Endothelial cell of umbilical vein (primary cell): ENCODE results near the gene LAMP1.

ENCODE experiments used
- EZH2 ChIP-seq: IDR thresholded peaks from 2 replicates; pipeline ENCODE4 v1.6.1; 2012; ENCODE audit warnings: borderline replicate concordance, low read depth, mild to moderate bottlenecking, moderate library complexity, low read length, inconsistent platforms; ENCODE audit not compliant: severe bottlenecking
- MYC ChIP-seq: IDR thresholded peaks from one replicate; pipeline ENCODE4 v1.6.1; 2011; ENCODE audit warnings: mild to moderate bottlenecking, low read depth, low read length
- POLR2AphosphoS5 ChIP-seq: IDR thresholded peaks from 2 replicates; pipeline ENCODE4 v1.6.1; 2012; ENCODE audit warnings: low read depth, mild to moderate bottlenecking, control low read depth, low read length, moderate library complexity; ENCODE audit not compliant: insufficient read depth
- TF ChIP-seq, protein P1 (sequence below), 2 donors: IDR thresholded peaks; 1 replicate in 1 of 2; 2 replicates in 1 of 2; pipeline ENCODE4 v1.5.1; 2011; ENCODE audit warnings: low read length in 2 of 2, mild to moderate bottlenecking in 2 of 2, moderate library complexity in 2 of 2, control low read depth in 1 of 2, inconsistent platforms in 1 of 2, low read depth in 1 of 2; ENCODE audit not compliant: insufficient read depth in 1 of 2; ENCODE audit errors: extremely low read depth in 1 of 2

DNA sequence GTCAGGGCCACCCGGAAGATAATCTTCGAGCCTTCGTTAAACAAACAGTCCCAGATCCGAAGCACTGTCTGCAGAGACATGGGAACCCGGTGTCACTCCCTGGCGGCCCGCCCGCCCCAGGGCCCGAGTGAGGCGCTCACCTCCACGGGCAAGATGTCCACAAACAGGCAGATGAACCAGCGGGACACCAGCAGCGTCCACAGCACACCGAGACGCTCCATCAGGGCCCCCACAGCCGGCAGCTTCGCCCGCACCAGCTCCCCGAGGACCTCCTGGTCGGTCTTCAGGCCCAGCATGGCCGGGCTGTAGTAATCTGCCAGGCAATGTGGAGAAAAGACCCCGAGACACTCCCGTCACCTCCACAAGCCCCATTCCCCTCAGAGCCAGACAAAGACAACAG, 28.7 kb downstream of the LAMP1 start:
- TF ChIP-seq MYC (no peak), POLR2AphosphoS5 (no peak), EZH2 (no peak)
- TF ChIP-seq, protein P1, sequence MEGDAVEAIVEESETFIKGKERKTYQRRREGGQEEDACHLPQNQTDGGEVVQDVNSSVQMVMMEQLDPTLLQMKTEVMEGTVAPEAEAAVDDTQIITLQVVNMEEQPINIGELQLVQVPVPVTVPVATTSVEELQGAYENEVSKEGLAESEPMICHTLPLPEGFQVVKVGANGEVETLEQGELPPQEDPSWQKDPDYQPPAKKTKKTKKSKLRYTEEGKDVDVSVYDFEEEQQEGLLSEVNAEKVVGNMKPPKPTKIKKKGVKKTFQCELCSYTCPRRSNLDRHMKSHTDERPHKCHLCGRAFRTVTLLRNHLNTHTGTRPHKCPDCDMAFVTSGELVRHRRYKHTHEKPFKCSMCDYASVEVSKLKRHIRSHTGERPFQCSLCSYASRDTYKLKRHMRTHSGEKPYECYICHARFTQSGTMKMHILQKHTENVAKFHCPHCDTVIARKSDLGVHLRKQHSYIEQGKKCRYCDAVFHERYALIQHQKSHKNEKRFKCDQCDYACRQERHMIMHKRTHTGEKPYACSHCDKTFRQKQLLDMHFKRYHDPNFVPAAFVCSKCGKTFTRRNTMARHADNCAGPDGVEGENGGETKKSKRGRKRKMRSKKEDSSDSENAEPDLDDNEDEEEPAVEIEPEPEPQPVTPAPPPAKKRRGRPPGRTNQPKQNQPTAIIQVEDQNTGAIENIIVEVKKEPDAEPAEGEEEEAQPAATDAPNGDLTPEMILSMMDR (IDR thresholded peaks at IDR 0.05; ENCODE audit: extremely low read depth in 1 of 2, insufficient read depth in 1 of 2, low read depth in 1 of 2, low read length in 2 of 2): no peak
